GM21367 (cell line): Measurements from ENCODE around the gene LINGO3.

Experiments
- ATAC-seq: cut with Tn5 transposase; IDR thresholded peaks from one replicate; pipeline ENCODE4 v1.9.1; 2021; ENCODE audit not compliant: unreplicated experiment

Gene LINGO3

GRCh38 chr19:2340496-2341243, 32.7 kb upstream of the LINGO3 start:
- no peak for ATAC-seq

DNA sequence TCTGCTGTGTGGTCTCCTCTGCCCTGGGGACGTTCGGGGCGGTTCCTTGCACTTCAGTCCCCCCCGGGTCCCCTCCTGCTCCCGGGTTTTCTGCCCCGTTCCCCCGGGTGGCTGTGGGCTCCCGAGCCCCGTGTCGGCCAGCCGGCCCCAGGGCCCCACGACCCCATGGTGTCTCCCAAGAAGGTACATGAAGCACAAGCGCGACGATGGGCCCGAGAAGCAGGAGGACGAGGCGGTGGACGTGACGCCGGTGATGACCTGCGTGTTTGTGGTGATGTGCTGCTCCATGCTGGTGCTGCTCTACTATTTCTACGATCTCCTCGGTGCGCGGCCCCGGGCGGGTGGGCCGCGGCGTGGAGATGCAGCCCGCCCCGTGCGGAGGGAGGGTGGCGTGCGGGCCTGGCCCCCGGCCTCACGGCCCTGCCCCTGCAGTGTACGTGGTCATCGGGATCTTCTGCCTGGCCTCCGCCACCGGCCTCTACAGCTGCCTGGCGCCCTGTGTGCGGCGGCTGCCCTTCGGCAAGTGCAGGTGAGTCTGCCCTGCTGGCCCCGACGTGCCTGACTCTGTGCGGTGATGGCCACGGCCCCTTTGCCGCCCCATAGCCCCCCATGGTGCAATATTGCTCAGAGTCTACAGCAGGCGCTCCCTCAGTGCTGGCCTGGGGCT, 31.8 kb upstream of the LINGO3 start:
- no peak for ATAC-seq

- ATAC-seq, result no peak
These were observed 31.0 kb upstream of the LINGO3 start for GRCh38 chr19:2338751-2339643.

- no peak for ATAC-seq
These were observed 30.2 kb upstream of the LINGO3 start for GRCh38 chr19:2338055-2338615.

- ATAC-seq, result no peak
These were observed 29.4 kb upstream of the LINGO3 start for GRCh38 chr19:2337329-2337707.

- no peak for ATAC-seq
These were observed 28.8 kb upstream of the LINGO3 start for GRCh38 chr19:2336528-2337328.

DNA sequence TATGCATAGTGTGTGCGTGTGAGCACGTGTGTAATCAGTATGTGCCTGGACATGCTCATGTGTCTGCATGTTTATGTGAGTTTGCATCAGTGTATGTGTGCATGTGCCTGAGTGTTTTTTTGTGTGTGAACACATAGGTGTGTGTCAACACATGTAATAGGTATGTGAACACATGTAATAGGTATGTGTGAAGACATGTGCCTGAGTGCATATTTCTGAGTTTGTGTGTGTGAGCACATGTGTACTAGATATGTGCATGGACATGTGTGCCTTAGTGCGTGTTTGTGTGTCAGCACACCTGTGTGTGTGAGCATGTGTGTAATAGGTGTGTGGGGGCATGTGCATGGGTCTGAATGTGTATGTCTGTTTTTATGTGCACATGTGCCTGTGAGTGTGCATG, 27.9 kb upstream of the LINGO3 start:
- no peak for ATAC-seq

GRCh38 chr19:2334986-2335846, 27.3 kb upstream of the LINGO3 start:
- ATAC-seq, result no peak

- no peak for ATAC-seq
These were observed 26.5 kb upstream of the LINGO3 start for GRCh38 chr19:2334426-2334825.

DNA sequence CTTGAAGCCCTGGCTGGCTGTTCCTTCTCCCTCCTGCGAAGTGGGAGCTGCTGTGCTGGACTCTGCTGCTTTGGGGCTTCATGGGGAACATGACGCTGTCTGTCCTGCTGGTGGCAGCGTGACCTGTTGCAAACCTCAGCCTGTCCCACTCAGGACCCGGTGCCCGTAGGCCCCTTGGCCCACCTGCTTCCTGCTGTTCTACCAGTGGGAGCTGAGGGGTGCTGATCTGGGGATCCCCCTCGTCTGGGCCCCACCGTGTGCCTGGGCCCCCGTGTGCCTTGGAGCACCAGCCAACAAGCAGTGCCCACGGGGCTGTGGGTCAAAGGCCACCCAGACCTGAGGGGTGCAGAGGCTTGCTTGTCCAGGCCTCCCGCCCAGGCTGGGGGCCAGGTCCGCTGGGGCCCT, 25.9 kb upstream of the LINGO3 start:
- ATAC-seq, result no peak

- no peak for ATAC-seq
These were observed 25.3 kb upstream of the LINGO3 start for GRCh38 chr19:2333027-2333806.

DNA sequence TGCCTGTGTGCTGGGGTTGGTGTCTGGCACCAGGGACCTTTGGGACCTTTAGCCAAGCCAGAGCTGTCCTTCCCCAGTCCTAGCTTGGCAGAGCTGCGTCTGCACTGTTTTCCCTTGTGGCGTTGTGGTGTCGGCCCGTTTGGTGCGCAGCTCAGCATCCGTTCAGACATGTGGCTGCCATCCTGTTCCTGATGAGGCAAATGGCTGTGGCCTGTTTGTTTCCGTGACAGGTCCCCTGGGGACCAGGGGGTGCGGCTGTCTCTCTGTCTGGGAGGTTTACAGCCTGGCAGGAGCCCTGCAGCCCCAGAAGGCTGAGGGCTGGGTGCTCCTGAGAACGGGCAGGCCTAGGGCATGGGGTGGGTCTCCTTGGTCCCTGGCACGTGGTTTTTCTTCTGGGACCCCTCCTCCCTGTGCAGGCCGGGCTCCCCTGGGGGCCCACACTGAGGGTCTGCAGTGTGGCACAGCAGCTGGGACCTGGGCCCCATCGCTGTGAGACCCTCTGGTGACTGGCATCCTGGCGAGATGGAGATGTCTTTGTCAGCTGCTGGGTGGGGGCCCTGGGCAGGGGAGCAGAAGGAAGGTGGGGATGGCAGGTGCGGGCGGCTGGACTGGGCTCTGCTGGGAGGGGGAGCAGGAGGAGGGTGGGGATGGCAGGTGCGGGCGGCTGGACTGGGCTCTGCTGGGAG, 24.5 kb upstream of the LINGO3 start:
- ATAC-seq, result no peak

- no peak for ATAC-seq
These were observed 23.8 kb upstream of the LINGO3 start for GRCh38 chr19:2331601-2332246.

DNA sequence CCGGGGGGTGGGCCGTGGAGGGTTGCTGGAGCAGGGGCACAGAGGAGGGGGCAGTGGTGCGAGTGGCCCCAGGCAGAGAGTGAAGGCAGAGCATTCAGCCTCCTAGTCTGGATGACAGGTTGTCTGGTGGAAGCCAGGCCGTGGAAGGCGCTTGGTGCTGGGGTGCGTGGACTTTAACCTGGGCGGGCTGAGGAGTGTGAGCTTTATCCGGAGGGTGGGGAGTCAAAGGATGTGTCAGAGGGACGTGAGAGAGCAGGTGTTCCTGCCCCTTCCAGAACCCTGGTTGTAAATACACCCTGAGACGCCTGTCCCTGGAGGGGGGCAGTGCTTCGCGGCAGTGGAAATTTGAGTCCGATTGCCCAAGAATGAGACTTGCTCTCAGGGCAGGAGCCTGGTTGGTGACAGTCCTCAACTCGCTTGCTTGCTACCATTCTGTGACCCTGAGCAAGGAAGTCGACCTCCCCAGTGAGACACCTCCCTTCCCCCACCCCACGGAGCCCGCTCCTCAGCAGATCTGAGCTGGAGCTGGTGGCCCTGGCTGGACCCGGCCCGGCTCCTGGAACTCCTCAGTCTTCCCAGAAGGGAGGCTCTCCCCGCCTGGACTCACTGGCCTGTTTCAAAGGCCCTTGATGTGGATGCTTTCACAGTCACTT, 22.8 kb upstream of the LINGO3 start:
- ATAC-seq, result no peak

- no peak for ATAC-seq
These were observed 22.3 kb upstream of the LINGO3 start for GRCh38 chr19:2330255-2330631.

GRCh38 chr19:2329501-2329916, 21.6 kb upstream of the LINGO3 start:
- ATAC-seq, result no peak

DNA sequence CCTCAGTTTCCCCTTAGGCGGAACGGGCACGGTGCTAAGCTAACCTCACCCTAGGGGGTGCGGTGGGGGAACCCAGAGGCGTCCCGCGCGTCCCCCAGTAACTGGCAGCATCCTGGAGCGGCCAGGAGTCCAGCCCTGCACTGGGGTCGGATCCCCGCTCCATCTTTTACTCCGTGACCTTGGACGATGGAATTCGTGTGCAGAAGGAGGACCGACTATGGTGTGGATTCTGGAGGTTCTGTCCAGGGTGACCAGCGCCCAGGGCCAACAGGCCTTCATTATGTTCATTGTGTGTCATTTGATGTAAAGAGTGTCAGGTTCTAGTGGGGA, 21.2 kb upstream of the LINGO3 start:
- no peak for ATAC-seq
